ENCODE measurements around the gene SH3TC2. TPM values are rescaled to one million over a fixed set of nuclear protein-coding genes. Genes with fewer than 3 reads are reported as not detected.

SH3TC2 gene
- total RNA-seq, 3 donors from 2014 or later = 0.48 to 9.4 (median 2.3) TPM

DNA sequence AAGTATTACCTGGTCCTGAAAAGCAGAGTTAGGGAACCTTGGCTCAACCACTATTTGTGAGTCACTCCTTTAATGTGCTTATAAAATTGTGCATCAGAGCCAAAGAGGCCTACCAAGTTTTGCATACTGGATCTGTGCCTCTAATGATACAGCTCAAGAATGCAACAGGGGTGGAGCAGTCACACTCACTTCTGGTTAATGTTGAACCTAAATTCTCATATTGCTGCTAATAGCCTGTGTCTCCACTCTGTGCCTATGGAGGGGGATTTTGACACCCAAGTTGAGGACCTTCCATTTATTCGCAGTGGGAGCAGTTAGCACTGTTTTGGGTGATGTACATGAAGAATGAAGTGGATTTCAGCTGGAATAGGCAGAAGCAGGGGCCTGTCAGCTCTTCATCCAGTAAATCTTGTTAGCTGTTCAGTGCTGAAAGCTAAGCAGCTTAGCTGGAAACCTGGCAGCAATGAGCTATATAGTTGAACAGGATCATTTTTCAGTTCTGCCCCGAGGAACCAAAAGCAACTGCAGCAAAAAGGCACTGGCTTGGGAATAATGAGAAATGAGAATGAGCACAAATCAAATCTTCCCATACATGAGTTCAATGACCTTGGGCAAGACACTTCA, 9.7 kb downstream of the SH3TC2 start:
- Histone ChIP-seq H3K36me3 (no peaks in the 10 kb centered on the region), H3K27ac (no peak overlapping the region), H3K4me3 (no peak overlapping the region), H3K4me1 (no peaks in the 10 kb centered on the region), H3K9me3 (no peaks in the 10 kb centered on the region), H3K27me3 (no peaks in the 10 kb centered on the region)
- intact Hi-C loops (cut with DNase I; ENCODE audit: low total_unique reads) = no loop called here
- DNase-seq (ENCODE audit: low spot score in 2 of 2) = no peak
- no peak for TF ChIP-seq POLR2AphosphoS5 (IDR thresholded peaks at IDR 0.05)
- TF ChIP-seq, protein P1, sequence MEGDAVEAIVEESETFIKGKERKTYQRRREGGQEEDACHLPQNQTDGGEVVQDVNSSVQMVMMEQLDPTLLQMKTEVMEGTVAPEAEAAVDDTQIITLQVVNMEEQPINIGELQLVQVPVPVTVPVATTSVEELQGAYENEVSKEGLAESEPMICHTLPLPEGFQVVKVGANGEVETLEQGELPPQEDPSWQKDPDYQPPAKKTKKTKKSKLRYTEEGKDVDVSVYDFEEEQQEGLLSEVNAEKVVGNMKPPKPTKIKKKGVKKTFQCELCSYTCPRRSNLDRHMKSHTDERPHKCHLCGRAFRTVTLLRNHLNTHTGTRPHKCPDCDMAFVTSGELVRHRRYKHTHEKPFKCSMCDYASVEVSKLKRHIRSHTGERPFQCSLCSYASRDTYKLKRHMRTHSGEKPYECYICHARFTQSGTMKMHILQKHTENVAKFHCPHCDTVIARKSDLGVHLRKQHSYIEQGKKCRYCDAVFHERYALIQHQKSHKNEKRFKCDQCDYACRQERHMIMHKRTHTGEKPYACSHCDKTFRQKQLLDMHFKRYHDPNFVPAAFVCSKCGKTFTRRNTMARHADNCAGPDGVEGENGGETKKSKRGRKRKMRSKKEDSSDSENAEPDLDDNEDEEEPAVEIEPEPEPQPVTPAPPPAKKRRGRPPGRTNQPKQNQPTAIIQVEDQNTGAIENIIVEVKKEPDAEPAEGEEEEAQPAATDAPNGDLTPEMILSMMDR (IDR thresholded peaks at IDR 0.05) = no peak
- no peak for TF ChIP-seq POLR2A (IDR thresholded peaks at IDR 0.05)

DNA sequence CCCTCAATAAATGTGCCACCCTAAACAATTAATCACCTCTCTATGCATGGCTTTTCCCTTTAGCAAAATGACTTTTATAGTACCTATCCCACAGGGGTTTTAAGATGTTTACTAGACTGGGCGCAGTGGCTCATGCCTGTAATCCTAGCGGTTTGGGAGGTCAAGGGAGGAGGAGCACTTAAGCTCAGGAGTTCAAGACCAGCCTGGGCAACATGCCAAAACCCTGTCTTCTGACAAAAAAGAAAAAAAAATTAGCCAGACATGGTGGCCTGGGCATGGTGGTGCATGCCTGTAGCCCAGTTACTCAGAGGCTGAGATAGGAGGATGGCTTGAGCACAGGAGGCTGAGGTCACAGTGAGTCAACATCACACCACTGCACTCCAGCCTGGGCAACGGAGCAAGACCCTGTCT, 13.5 kb downstream of the SH3TC2 start:
- TF ChIP-seq POLR2AphosphoS5 (IDR thresholded peaks at IDR 0.05) = no peak
- TF ChIP-seq, protein P1 (IDR thresholded peaks at IDR 0.05) = no peak
- TF ChIP-seq POLR2A (IDR thresholded peaks at IDR 0.05) = no peak
- Histone ChIP-seq H3K36me3 (no peaks in the 10 kb centered on the region), H3K9me3 (no peaks in the 10 kb centered on the region), H3K27me3 (no peaks in the 10 kb centered on the region), H3K4me3 (no peak overlapping the region), H3K27ac (no peak overlapping the region), H3K4me1 (no peaks in the 10 kb centered on the region)
- DNase-seq (ENCODE audit: low spot score in 2 of 2) = no peak
- intact Hi-C loops (cut with DNase I; ENCODE audit: low total_unique reads) = no loop called here

DNA sequence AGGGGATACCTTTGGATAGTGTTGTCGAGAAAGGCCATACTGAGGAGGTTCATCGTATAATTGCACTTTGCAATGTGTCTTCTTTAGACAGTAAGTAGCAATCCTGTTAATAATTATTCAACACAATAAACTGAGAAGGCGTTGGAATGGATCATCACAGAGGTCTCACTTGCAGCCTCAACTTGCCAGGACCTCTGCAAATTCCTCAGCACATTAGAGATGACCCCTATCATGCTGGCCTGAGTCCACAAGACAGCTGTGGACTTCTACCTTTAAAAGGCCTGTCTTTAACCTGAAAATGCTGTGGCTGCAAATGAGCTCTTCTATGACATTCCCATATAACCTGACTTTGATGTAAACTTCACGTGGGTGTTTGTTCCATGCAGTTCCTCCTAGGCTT, 14.1 kb downstream of the SH3TC2 start:
- TF ChIP-seq POLR2AphosphoS5 (IDR thresholded peaks at IDR 0.05) (no peak), POLR2A (IDR thresholded peaks at IDR 0.05) (no peak)
- TF ChIP-seq, protein P1 (IDR thresholded peaks at IDR 0.05) = no peak
- no peaks in the 10 kb centered on the region for H3K9me3 ChIP-seq
- DNase-seq (ENCODE audit: low spot score in 2 of 2) = no peak
- intact Hi-C loops (cut with DNase I; ENCODE audit: low total_unique reads) = no loop called here
- no peaks in the 10 kb centered on the region for H3K36me3 ChIP-seq
- no peaks in the 10 kb centered on the region for H3K27me3 ChIP-seq
- H3K4me3 ChIP-seq = no peak overlapping the region
- no peak overlapping the region for H3K27ac ChIP-seq
- no peaks in the 10 kb centered on the region for H3K4me1 ChIP-seq

DNA sequence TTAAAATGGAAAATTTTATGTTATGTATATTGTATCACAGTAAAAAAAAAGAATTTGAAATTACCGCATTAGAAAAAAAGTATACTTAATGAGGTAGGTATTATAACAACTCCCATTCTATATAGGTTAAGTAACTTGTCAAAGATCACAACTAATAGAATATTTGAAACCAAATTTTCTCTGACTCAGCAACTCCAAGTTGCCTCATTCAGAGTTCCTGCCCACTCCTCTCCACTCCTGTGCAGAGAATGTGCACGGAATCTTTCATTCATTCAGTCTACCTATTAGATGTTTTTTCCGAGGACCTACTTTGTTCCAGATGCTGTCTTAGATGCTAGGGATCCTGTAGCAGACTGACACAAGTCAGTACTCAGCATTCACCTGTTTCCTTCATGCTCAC, 15.4 kb downstream of the SH3TC2 start:
- Histone ChIP-seq H3K9me3 (no peaks in the 10 kb centered on the region), H3K4me3 (no peak overlapping the region), H3K36me3 (no peaks in the 10 kb centered on the region), H3K4me1 (no peaks in the 10 kb centered on the region), H3K27ac (no peak overlapping the region), H3K27me3 (no peaks in the 10 kb centered on the region)
- intact Hi-C loops (cut with DNase I; ENCODE audit: low total_unique reads) = no loop called here
- TF ChIP-seq, protein P1 (IDR thresholded peaks at IDR 0.05) = no peak
- TF ChIP-seq POLR2A (IDR thresholded peaks at IDR 0.05) (no peak), POLR2AphosphoS5 (IDR thresholded peaks at IDR 0.05) (no peak)
- no peak for DNase-seq (ENCODE audit: low spot score in 2 of 2)

DNA sequence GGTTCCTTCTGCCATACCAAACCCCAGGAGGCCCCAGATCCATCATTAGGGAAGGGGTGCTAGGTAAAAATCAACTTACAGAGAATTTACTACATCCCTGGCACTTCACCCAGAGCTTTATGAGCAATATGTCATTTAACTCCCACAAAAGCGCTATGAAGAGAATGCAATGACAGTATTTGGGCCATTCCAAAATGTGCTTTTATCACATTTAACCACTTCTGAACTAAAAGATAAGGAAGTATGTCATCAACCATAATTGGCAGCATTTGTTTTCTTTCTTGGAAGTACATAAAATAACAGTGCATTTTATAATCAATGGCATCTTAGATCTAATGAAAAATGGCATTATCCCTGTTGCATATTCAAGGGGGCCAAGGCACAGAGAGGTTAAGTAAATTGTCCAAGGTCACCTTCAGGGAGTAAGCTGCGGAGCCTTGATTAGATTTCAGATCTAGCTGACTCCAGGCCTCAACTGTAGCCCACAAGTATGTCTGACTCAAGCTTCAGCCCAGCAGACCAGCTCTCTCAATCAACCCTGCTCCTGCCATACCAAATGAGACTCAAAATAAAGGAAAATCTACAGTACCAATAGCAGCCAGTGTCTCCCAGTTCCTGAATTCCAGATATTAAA, 16.5 kb downstream of the SH3TC2 start:
- H3K27me3 ChIP-seq = no peaks in the 10 kb centered on the region
- no peak overlapping the region for H3K4me3 ChIP-seq
- intact Hi-C loops (cut with DNase I; ENCODE audit: low total_unique reads) = no loop called here
- TF ChIP-seq POLR2A (IDR thresholded peaks at IDR 0.05) (no peak), POLR2AphosphoS5 (IDR thresholded peaks at IDR 0.05) (no peak)
- TF ChIP-seq, protein P1 (IDR thresholded peaks at IDR 0.05) = no peak
- no peak overlapping the region for H3K27ac ChIP-seq
- H3K36me3 ChIP-seq = no peaks in the 10 kb centered on the region
- no peaks in the 10 kb centered on the region for H3K4me1 ChIP-seq
- DNase-seq (ENCODE audit: low spot score in 2 of 2) = no peak
- H3K9me3 ChIP-seq = no peaks in the 10 kb centered on the region

Data from breast epithelium (tissue), 4 donors.